Body of pancreas (tissue), 4 donors: ENCODE results near the gene SCAMP4.

Experiments
- POLR2A ChIP-seq, 3 donors: fragments of 450-650 bp; IDR thresholded peaks; one replicate each; pipeline ENCODE4 v1.6.1; 2016; ENCODE audit warnings: antibody characterized with exemption in 3 of 3, mild to moderate bottlenecking in 2 of 3
- TF ChIP-seq, protein P1 (sequence below), 7 experiments: fragments of 450-650 bp in 4 of 7; fragments of 200-600 bp in 3 of 7; sonication (generic) in 3 of 7; IDR thresholded peaks; one replicate each; pipeline ENCODE4 v1.5.1; 2016 to 2019; ENCODE audit warnings: antibody characterized with exemption in 7 of 7

DNA sequence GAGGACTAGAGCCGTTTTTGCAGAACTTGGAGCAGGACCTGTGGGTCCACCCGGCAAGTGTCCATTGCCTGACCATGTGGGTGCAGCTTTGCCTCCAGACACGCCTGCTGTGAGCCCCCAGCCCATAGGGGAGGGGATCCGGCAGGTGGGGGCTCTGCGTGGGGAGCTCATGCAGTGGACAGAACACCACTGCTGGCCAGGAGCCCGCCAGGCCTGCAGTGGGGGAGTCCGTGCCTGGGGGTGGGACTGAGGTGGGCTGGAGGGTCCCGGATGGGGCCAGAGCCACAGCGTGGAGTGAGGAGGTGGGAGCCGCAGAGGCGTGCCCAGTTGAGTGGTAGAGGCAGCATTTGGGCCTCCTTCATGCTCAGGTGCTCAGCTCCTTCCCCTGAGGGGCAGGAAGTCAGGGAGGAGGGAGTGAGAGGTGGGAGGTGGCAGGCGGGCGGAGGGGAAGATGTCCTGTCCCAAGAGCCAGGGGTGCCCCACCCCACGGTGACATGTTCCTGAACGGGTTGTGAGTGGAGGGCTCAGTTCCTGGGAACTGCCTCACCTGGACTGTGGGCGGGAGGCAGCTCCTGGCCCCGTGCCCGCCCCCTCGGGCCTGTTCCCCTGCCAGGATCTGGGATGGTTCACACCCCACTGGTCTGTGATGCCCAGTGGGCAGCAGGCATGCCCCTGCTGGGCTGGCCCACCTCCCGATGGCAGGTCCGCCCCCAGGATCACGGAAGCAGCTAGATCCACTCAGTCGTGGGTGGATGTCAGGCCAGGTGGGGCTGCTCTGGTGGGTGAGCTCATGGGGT lies 8.8 kb downstream of the SCAMP4 start:
- no peak for TF ChIP-seq POLR2A (IDR thresholded peaks at IDR 0.05)
- TF ChIP-seq, protein P1, sequence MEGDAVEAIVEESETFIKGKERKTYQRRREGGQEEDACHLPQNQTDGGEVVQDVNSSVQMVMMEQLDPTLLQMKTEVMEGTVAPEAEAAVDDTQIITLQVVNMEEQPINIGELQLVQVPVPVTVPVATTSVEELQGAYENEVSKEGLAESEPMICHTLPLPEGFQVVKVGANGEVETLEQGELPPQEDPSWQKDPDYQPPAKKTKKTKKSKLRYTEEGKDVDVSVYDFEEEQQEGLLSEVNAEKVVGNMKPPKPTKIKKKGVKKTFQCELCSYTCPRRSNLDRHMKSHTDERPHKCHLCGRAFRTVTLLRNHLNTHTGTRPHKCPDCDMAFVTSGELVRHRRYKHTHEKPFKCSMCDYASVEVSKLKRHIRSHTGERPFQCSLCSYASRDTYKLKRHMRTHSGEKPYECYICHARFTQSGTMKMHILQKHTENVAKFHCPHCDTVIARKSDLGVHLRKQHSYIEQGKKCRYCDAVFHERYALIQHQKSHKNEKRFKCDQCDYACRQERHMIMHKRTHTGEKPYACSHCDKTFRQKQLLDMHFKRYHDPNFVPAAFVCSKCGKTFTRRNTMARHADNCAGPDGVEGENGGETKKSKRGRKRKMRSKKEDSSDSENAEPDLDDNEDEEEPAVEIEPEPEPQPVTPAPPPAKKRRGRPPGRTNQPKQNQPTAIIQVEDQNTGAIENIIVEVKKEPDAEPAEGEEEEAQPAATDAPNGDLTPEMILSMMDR (IDR thresholded peaks at IDR 0.05) = no peak
